DOHH2 (cell line): ENCODE data around the gene RBFOX2.
"Not testable (repeated sequence)": the region's sequence is repeated elsewhere in the genome, so short reads cannot be mapped to it uniquely, and the experiment has no call there.

Experiments
- EZH2phosphoT487 ChIP-seq: fragments of 200-600 bp; sonication (generic); IDR thresholded peaks from 2 replicates; pipeline ENCODE4 v1.6.1; 2017; ENCODE audit warnings: borderline replicate concordance, mild to moderate bottlenecking, antibody characterized with exemption, low read length, moderate library complexity, mixed read lengths
- TF ChIP-seq, protein P1 (sequence below): fragments of 200-600 bp; sonication (generic); IDR thresholded peaks from one replicate; pipeline ENCODE4 v1.5.1; 2014; ENCODE audit warnings: antibody characterized with exemption, mild to moderate bottlenecking, low read depth, low read length; ENCODE audit not compliant: poor library complexity, severe bottlenecking

DNA sequence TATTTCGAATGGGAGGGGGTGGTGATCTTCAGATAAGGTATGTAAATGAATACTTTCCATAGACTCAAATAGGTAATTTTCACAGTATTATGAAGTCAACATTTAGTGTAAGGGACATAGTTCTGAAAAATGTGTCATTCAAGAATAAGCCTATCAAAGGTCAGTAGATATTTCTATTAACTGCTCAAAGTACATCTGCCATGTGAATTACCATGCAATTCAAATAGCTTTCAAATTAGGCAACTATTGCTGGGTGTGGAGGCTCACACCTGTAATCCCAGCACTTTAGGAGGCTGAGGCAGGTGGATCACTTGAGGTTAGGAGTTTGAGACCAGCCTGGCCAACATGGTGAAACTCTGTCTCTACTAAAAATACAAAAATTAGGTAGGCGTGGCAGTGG lies 236.8 kb downstream of the RBFOX2 start:
- TF ChIP-seq, protein P1, sequence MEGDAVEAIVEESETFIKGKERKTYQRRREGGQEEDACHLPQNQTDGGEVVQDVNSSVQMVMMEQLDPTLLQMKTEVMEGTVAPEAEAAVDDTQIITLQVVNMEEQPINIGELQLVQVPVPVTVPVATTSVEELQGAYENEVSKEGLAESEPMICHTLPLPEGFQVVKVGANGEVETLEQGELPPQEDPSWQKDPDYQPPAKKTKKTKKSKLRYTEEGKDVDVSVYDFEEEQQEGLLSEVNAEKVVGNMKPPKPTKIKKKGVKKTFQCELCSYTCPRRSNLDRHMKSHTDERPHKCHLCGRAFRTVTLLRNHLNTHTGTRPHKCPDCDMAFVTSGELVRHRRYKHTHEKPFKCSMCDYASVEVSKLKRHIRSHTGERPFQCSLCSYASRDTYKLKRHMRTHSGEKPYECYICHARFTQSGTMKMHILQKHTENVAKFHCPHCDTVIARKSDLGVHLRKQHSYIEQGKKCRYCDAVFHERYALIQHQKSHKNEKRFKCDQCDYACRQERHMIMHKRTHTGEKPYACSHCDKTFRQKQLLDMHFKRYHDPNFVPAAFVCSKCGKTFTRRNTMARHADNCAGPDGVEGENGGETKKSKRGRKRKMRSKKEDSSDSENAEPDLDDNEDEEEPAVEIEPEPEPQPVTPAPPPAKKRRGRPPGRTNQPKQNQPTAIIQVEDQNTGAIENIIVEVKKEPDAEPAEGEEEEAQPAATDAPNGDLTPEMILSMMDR, result not testable (repeated sequence)
- not testable (repeated sequence) for TF ChIP-seq EZH2phosphoT487
